IPS-18a (cell line): ENCODE measurements around the gene ABCC9.

Experiments
- H3K27ac ChIP-seq: one replicate; pipeline ENCODE4 v1.5.1; 2013; ENCODE audit warnings: low read length
- H3K27me3 ChIP-seq: one replicate; pipeline ENCODE4 v1.6.1; 2013; ENCODE audit warnings: mild to moderate bottlenecking, low read length; ENCODE audit not compliant: control insufficient read depth, insufficient read depth
- H3K36me3 ChIP-seq: one replicate; pipeline ENCODE4 v1.6.1; 2013; ENCODE audit warnings: low read depth, low read length; ENCODE audit not compliant: control insufficient read depth
- H3K4me1 ChIP-seq: one replicate; pipeline ENCODE4 v1.6.1; 2013; ENCODE audit warnings: low read depth, low read length; ENCODE audit not compliant: control insufficient read depth
- H3K4me3 ChIP-seq: one replicate; pipeline ENCODE4 v1.5.1; 2013; ENCODE audit warnings: low read length
- H3K9ac ChIP-seq: one replicate; pipeline ENCODE4 v1.6.1; 2013; ENCODE audit warnings: mild to moderate bottlenecking, low read length, moderate library complexity
- H3K9me3 ChIP-seq: one replicate; pipeline ENCODE4 v1.6.1; 2013; ENCODE audit warnings: low read depth, low read length; ENCODE audit not compliant: control insufficient read depth

Gene ABCC9

DNA sequence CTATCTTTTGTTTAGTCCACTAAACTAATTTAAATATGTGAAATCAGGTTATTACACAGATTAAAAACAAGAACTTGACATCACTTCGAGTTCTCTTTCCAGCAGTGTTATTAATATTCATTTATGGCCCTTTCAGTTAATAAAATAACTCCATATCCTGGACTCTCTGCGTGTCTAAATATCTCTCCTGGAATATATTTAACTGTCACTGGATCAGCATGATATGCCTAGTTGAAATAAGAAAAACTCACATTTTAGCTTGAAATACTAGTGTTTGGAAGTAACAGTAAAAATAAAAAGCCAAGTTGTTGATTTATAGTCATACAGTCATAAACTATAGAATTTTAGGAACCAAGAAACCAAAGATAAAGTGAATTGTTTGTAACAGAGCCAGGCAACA is 45.6 kb downstream of the ABCC9 start:
- H3K9ac ChIP-seq, result no peak overlapping the region
- no peaks in the 10 kb centered on the region for H3K36me3 ChIP-seq
- H3K9me3 ChIP-seq, result no peaks in the 10 kb centered on the region
- H3K4me3 ChIP-seq, result no peak overlapping the region
- H3K27ac ChIP-seq, result no peak overlapping the region
- no peaks in the 10 kb centered on the region for H3K4me1 ChIP-seq
- H3K27me3 ChIP-seq, result no peaks in the 10 kb centered on the region

DNA sequence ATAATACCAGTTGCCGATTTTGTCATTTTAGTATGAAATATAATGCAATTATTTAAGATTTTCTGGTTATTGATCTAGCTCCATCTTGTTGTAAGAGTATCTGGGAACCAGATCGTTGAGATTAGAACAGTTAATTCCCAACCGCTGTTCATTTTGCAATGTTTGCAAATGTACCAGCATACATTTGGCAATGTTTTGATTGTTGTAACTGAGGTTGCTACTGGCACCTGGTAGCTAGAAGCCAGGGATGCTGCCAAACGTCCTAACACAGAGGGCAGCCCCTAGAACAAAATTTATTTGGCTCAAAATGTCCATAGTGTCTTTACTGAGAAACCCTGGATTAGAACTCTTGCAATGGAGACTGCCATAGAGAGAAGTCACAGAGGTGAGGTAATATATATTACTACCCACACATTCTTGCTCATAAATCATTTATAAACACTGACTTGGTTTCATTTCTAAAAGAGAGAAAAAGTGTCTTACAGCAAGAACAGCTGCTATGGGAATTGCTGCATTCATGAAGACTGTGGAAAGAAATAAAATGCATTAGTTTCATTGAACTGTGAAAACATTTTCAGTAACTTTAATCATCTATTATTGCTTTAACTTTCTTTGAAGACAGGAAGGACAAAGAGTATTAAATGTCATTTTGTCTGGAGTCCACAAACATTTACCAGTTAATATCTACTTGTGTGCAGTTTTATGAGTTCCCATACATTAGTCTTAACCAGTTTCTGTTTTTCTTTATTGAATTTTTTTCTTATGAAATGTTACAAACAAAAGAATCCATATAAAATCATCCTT is 46.2 kb downstream of the ABCC9 start:
- Histone ChIP-seq H3K9me3 (no peaks in the 10 kb centered on the region), H3K27me3 (no peaks in the 10 kb centered on the region), H3K4me1 (no peaks in the 10 kb centered on the region), H3K9ac (no peak overlapping the region), H3K4me3 (no peak overlapping the region), H3K27ac (no peak overlapping the region), H3K36me3 (no peaks in the 10 kb centered on the region)

DNA sequence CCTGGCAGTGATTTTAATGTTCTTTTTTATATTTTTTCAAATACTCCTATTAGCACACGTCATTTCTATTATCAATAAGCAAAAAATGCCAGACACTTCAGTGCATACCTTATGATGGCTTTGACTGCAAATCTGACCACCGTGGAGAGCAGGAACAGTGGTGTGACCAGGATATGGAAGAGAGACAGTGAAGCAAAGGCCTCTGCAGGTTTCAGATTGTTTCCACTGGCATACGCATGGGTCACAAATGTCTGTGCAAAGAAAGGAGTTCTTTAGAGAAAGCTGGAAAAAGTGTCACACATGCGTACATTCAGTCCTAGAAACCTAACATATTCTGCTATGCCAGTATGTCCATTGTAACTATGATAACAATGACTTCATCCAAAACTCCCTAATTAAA is 47.3 kb downstream of the ABCC9 start:
- Histone ChIP-seq H3K9me3 (no peaks in the 10 kb centered on the region), H3K4me3 (no peak overlapping the region), H3K27me3 (no peaks in the 10 kb centered on the region), H3K36me3 (no peaks in the 10 kb centered on the region), H3K4me1 (no peaks in the 10 kb centered on the region), H3K9ac (no peak overlapping the region), H3K27ac (no peak overlapping the region)

DNA sequence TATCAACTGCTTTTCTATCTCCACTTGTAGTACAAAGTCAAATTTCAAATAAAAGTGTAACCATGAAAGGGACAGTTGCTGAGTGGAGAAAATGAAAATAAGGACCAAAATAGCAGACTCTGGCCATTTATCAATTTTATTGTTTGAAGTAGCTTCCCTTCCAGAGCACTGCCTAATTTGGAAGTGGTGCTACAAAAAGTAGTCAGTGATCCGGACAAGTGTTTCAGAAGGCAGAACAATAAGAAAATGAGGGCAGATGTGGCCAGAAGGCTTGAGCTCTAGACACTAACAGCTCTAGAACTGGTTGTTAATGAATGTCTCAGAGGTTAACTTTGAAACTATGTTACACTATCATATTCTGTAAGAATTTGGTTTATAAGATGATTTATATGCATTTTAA is 48.9 kb downstream of the ABCC9 start:
- H3K27me3 ChIP-seq, result no peaks in the 10 kb centered on the region
- H3K4me1 ChIP-seq, result no peaks in the 10 kb centered on the region
- no peaks in the 10 kb centered on the region for H3K9me3 ChIP-seq
- H3K36me3 ChIP-seq, result no peaks in the 10 kb centered on the region
- H3K4me3 ChIP-seq, result no peak overlapping the region
- no peak overlapping the region for H3K9ac ChIP-seq
- H3K27ac ChIP-seq, result no peak overlapping the region

DNA sequence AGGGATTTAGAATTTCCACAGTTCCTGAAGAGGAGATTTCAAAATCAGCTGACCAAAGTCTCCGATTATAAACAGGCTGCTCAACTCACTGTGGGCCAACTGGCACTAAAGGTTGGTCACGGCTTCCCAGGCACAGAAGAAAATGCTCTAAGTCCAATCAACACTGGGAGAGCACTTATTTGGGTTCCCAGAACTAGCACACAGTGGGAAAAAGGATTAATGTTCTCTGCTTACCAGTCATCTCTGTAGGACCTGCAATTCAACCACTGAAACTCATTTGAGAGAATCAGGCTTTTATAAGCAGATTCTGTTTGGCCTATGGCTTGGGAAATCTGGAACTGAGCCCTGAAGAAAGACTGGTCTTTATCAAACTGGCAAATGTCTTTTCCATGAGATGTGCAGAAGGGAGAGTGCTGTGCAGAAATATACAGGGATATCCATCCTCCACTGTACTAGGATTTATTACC is 49.4 kb downstream of the ABCC9 start:
- Histone ChIP-seq H3K27me3 (no peaks in the 10 kb centered on the region), H3K4me3 (no peak overlapping the region), H3K36me3 (no peaks in the 10 kb centered on the region), H3K9ac (no peak overlapping the region), H3K4me1 (no peaks in the 10 kb centered on the region), H3K27ac (no peak overlapping the region), H3K9me3 (no peaks in the 10 kb centered on the region)

DNA sequence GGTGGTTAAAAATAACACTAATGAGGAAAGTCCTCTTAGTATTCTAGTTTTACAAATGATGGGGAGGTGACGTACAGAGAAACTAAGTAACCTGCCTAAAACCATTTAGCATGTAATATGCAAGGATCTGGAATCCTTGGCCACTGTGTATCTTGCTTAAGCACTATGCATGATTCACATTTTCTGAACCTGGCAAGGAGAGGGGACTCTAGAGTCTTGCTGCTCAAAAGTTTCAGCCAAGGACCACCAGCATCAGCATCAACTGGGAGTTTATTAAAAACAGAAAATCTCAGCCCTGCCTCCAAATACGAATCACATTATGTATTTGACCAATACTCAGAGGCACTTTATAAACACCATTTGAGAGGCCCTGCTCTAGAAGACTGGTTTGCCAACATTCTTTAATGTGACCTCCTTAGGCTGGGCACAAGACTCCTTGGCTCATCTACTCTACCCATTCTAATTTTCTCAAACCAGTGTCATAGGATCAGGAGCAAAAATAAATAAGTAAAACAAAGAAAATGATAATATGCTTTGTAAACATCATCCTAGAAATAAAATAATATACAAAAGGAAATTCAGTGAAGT is 52.9 kb downstream of the ABCC9 start:
- no peaks in the 10 kb centered on the region for H3K4me1 ChIP-seq
- H3K36me3 ChIP-seq, result no peaks in the 10 kb centered on the region
- H3K27ac ChIP-seq, result no peak overlapping the region
- no peaks in the 10 kb centered on the region for H3K27me3 ChIP-seq
- no peak overlapping the region for H3K9ac ChIP-seq
- H3K4me3 ChIP-seq, result no peak overlapping the region
- no peaks in the 10 kb centered on the region for H3K9me3 ChIP-seq

DNA sequence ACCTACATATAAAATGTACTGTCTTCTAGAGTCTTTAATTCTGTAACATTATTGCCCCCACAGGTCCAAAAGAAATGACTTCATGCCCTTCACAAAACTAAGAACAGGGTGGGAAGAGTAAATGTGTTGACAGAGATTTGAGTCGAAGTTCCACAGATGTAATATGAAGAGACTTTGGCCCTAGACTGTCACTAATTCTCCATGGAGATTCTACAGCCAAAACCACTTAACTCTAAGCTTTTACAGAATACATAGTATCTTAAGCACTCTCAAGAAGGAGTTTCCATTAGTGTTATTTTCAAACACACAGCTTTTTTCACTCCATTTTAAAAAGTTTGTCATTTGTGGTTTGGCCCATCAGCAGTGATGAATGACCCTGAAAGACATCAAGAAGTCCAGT is 56.3 kb downstream of the ABCC9 start:
- H3K4me1 ChIP-seq, result no peaks in the 10 kb centered on the region
- H3K36me3 ChIP-seq, result no peaks in the 10 kb centered on the region
- H3K9ac ChIP-seq, result no peak overlapping the region

DNA sequence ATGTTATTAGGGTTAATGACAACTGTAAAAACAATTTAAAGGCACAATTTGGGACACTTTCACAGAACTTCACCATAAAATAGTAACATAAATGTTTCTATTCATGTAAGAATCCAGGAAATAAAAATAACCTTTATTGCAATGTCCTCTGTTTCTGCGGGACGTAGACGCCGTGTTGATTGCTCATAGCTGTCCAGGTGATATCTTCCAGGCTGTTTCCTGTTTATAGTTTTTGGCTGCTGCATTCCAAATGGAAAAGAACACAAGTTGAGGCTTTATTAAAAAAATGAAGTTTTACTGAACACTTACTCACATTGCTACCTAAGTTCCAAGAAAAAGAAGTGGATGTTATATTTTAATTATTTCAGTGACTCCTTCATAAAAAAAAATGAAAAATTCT is 58.6 kb downstream of the ABCC9 start:
- no peak overlapping the region for H3K4me3 ChIP-seq
- H3K27me3 ChIP-seq, result no peaks in the 10 kb centered on the region

More for the DNA sequence above, 56.3 kb downstream of the ABCC9 start:
- Histone ChIP-seq H3K9me3 (no peaks in the 10 kb centered on the region), H3K27me3 (no peaks in the 10 kb centered on the region), H3K27ac (no peak overlapping the region), H3K4me3 (no peak overlapping the region)

DNA sequence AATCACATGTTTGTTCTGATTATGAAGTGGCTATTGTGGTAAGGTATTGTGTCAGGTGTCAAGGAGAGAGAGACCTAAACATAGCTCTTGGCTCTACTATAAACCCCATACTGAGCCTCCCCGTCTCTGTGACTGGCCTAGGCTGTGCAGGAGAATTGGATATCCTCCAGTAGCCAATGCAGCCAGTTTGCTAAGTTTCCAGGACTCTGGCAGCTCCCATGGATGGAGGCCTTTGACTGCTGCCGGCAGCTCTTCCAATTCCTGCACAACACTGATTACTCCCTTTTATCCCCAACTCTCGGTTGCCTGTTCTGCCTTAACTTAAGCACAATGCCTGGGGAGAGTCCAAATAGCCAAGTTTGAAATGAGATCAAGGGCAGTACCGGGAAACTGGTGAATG is 59.3 kb downstream of the ABCC9 start:
- Histone ChIP-seq H3K4me1 (no peaks in the 10 kb centered on the region), H3K9ac (no peak overlapping the region), H3K9me3 (no peaks in the 10 kb centered on the region), H3K27me3 (no peaks in the 10 kb centered on the region), H3K36me3 (no peaks in the 10 kb centered on the region), H3K4me3 (no peak overlapping the region), H3K27ac (no peak overlapping the region)

More for the DNA sequence above, 58.6 kb downstream of the ABCC9 start:
- H3K36me3 ChIP-seq, result no peaks in the 10 kb centered on the region
- no peak overlapping the region for H3K27ac ChIP-seq
- H3K9me3 ChIP-seq, result no peaks in the 10 kb centered on the region
- no peak overlapping the region for H3K9ac ChIP-seq
- no peaks in the 10 kb centered on the region for H3K4me1 ChIP-seq

DNA sequence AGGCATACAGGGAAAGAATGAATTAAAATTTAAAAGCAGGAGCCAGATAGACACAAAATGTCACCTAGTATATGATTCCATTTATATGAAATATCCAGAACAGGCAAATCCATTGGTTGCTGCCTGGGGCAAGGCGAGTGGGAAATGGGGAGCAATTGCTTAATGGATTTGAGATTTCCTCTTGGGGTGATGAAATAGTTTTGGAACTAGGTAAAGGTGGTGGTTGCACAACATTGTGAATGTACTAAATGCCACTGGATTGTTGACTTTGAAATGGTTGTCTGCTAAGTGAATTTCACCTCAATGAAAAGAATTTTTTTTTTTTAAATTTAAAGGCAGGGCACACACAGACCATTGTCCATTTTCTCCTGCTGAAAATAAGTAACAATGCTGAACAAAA is 61.9 kb downstream of the ABCC9 start:
- Histone ChIP-seq H3K36me3 (no peaks in the 10 kb centered on the region), H3K27me3 (no peaks in the 10 kb centered on the region), H3K4me3 (no peak overlapping the region), H3K9ac (no peak overlapping the region), H3K27ac (no peak overlapping the region), H3K4me1 (no peaks in the 10 kb centered on the region), H3K9me3 (no peaks in the 10 kb centered on the region)

DNA sequence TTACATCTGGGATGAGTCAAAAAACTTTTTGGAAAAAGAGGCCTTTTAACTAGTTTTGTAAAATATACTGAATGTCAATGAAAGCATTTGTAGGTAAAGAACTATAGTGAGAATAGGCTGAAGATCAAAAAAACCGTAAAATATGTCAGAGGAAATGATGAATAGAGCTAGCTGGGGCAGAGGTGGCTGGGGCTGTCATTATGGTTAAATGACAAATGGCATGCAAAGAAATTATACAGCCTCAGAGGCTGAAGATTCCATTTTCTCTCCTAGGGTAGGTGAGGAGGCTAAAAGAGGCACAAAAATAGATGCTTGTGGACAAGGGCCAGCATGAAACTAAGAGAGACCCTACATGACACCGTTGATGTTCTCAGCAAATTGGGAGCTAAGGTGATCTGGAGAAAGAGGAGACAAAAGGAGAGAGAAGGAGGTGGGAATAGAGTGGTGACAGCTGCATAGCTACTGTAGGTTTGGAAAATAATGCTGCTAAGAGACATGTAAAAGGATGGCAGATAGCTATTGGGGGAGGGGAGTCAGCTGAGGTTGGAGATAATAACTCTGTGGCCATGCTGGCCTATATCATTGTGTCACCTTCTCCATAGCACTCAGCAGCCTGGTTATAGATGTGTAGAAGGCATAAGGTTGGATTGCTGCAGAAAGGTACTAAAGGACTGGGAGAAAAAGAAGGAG is 63.8 kb downstream of the ABCC9 start:
- Histone ChIP-seq H3K9me3 (no peaks in the 10 kb centered on the region), H3K27ac (no peak overlapping the region), H3K4me1 (no peaks in the 10 kb centered on the region), H3K4me3 (no peak overlapping the region), H3K9ac (no peak overlapping the region), H3K36me3 (no peaks in the 10 kb centered on the region), H3K27me3 (no peaks in the 10 kb centered on the region)
